ENCODE results near the gene FGD4. TPM values are rescaled to one million over a fixed set of nuclear protein-coding genes. Genes with fewer than 3 reads are reported as not detected.

The FGD4 gene
- total RNA-seq, 1 donor, result 55.6 TPM

DNA sequence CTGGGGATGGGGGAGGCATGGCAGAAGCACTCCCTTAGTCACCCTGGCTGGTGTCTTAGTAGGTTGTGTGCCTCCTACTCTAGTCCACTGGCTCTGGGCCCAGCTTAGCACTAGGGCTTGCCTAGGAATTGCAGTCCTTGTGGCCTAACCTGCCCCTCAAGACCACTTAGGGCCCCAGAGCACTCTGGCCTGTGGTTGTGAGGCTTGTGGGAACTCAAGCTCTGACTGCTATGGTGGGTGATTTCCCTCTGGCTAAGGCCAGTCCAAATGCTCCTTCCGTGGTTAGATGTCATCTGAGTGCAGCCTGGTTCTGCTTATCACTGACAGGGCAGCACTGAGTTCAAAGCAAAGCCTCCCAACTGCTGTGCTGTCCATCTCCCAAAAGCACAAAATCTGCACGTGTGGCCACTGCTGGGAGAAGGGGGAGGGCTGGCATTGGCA lies 20.2 kb downstream of the FGD4 start:
- TF ChIP-seq, protein P1, sequence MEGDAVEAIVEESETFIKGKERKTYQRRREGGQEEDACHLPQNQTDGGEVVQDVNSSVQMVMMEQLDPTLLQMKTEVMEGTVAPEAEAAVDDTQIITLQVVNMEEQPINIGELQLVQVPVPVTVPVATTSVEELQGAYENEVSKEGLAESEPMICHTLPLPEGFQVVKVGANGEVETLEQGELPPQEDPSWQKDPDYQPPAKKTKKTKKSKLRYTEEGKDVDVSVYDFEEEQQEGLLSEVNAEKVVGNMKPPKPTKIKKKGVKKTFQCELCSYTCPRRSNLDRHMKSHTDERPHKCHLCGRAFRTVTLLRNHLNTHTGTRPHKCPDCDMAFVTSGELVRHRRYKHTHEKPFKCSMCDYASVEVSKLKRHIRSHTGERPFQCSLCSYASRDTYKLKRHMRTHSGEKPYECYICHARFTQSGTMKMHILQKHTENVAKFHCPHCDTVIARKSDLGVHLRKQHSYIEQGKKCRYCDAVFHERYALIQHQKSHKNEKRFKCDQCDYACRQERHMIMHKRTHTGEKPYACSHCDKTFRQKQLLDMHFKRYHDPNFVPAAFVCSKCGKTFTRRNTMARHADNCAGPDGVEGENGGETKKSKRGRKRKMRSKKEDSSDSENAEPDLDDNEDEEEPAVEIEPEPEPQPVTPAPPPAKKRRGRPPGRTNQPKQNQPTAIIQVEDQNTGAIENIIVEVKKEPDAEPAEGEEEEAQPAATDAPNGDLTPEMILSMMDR (IDR thresholded peaks at IDR 0.05; ENCODE audit: insufficient read depth, low read length), result no peak
- H3K4me3 ChIP-seq (ENCODE audit: low read depth, low read length), result no peak overlapping the region
- peak; percentile 18 for DNase-seq (ENCODE audit: low read depth)

GRCh38 chr12:32420356-32420755 lies 21.0 kb downstream of the FGD4 start:
- TF ChIP-seq, protein P1 (IDR thresholded peaks at IDR 0.05; ENCODE audit: insufficient read depth, low read length), result no peak
- DNase-seq (ENCODE audit: low read depth), result no peak
- no peak overlapping the region for H3K4me3 ChIP-seq (ENCODE audit: low read depth, low read length)

- TF ChIP-seq, protein P1 (IDR thresholded peaks at IDR 0.05; ENCODE audit: insufficient read depth, low read length), result no peak
- no peak for DNase-seq (ENCODE audit: low read depth)
- H3K4me3 ChIP-seq (ENCODE audit: low read depth, low read length), result no peak overlapping the region
Observed at GRCh38 chr12:32423559-32423958, 24.2 kb downstream of the FGD4 start.

- no peak overlapping the region for H3K4me3 ChIP-seq (ENCODE audit: low read depth, low read length)
- DNase-seq (ENCODE audit: low read depth), result no peak
- TF ChIP-seq, protein P1 (IDR thresholded peaks at IDR 0.05; ENCODE audit: insufficient read depth, low read length), result no peak
Observed at GRCh38 chr12:32431025-32431424, 31.7 kb downstream of the FGD4 start.

GRCh38 chr12:32435921-32436705 lies 36.8 kb downstream of the FGD4 start:
- no peak for DNase-seq (ENCODE audit: low read depth)
- TF ChIP-seq, protein P1 (IDR thresholded peaks at IDR 0.05; ENCODE audit: insufficient read depth, low read length), result no peak
- no peak overlapping the region for H3K4me3 ChIP-seq (ENCODE audit: low read depth, low read length)

- DNase-seq (ENCODE audit: low read depth), result peak; percentile 85
- no peak overlapping the region for H3K4me3 ChIP-seq (ENCODE audit: low read depth, low read length)
- TF ChIP-seq, protein P1 (IDR thresholded peaks at IDR 0.05; ENCODE audit: insufficient read depth, low read length), result no peak
Observed at GRCh38 chr12:32437095-32437515, 37.7 kb downstream of the FGD4 start.

Measured in fibroblast of the aortic adventitia (primary cell).